ENCODE measurements around the gene ARHGAP10. TPM values are rescaled to one million over a fixed set of nuclear protein-coding genes. Genes with fewer than 3 reads are reported as not detected.

The ARHGAP10 gene
- total RNA-seq, 1 donor from 2014 or later = 10.9 TPM

DNA sequence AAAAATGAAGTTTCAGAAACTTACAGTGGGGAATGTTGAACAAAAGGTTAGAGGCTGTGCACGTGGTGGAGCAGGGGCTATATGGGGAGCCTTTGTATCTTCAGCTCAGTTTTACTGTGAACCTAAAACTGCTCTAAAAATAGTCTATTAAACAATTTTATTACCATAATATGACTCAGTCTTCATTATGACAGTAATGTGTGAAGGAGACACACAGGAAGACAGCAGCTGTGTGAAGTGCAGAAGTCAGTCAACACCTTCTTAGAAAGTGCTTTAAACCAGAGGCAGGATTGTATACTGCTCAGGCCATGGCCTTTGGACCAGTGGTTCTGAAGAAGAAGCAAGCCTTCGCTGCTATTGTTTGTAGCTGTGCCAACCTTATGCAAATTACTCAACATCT lies 89.7 kb downstream of the ARHGAP10 start:
- H3K4me3 ChIP-seq (ENCODE audit: low read depth, low read length) = no peak overlapping the region
- TF ChIP-seq, protein P1, sequence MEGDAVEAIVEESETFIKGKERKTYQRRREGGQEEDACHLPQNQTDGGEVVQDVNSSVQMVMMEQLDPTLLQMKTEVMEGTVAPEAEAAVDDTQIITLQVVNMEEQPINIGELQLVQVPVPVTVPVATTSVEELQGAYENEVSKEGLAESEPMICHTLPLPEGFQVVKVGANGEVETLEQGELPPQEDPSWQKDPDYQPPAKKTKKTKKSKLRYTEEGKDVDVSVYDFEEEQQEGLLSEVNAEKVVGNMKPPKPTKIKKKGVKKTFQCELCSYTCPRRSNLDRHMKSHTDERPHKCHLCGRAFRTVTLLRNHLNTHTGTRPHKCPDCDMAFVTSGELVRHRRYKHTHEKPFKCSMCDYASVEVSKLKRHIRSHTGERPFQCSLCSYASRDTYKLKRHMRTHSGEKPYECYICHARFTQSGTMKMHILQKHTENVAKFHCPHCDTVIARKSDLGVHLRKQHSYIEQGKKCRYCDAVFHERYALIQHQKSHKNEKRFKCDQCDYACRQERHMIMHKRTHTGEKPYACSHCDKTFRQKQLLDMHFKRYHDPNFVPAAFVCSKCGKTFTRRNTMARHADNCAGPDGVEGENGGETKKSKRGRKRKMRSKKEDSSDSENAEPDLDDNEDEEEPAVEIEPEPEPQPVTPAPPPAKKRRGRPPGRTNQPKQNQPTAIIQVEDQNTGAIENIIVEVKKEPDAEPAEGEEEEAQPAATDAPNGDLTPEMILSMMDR (conservative IDR thresholded peaks at IDR 0.05; ENCODE audit: low read depth, low read length) = no peak
- DNase-seq (ENCODE audit: low read depth) = no peak

DNA sequence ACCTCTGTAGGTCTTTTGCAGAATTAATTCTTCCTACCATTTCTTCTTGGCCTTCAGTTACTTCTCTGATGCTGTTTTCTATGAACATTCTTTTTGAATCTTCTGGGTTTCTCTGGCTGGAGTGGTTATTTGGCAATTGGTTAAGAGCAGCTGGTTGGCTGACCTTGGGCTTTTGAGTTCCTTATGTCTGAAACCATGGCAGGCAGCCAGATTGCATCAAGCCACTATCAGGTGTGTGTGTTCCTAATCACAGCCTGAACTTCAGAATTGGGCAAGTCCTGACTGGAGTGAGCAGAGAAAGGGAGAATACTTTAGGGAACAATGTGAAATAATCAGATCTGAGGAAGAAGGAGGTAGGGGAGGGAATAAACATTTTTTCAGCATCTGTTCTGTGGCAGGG lies 90.2 kb downstream of the ARHGAP10 start:
- no peak overlapping the region for H3K4me3 ChIP-seq (ENCODE audit: low read depth, low read length)
- TF ChIP-seq, protein P1 (conservative IDR thresholded peaks at IDR 0.05; ENCODE audit: low read depth, low read length) = no peak
- DNase-seq (ENCODE audit: low read depth) = no peak

DNA sequence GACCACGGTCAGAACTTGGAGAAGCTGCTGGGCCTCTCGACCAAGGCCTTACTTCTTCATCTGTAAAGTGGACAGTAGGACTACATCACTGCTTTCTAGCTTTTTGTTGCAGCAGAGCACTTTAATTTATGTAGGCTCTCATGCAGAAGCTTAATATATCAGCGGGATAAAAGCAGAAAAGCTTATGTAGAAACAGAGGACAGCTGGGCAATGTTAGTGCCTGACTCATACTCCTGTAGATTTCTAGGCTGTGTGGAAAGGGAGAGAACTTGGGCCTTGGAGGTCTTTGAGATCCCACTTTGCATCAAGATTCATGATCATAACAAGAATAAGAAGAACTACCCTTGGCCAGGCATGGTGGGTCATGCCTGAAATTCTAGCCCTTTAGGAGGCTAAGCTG lies 91.2 kb downstream of the ARHGAP10 start:
- H3K4me3 ChIP-seq (ENCODE audit: low read depth, low read length) = no peak overlapping the region
- TF ChIP-seq, protein P1 (conservative IDR thresholded peaks at IDR 0.05; ENCODE audit: low read depth, low read length) = no peak
- DNase-seq (ENCODE audit: low read depth) = no peak

DNA sequence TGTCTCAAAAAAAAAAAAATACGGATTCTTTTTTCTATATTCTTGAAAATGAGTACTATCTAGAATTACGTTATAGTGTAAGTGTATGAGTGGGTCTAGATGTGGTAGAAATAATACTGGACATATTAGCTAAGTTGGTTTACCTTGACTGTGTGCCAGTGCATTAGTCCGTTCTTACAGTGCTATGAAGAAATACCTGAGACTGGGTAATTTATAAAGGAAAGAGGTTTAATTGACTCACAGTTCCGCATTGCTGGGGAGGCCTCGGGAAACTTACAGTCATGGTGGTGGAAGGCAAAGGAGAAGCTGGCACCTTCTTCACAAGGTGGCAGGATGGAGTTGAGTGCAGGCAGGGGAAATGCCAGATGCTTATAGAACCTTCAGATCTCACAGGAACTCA lies 92.4 kb downstream of the ARHGAP10 start:
- H3K4me3 ChIP-seq (ENCODE audit: low read depth, low read length) = no peak overlapping the region
- TF ChIP-seq, protein P1 (conservative IDR thresholded peaks at IDR 0.05; ENCODE audit: low read depth, low read length) = no peak
- DNase-seq (ENCODE audit: low read depth) = no peak

DNA sequence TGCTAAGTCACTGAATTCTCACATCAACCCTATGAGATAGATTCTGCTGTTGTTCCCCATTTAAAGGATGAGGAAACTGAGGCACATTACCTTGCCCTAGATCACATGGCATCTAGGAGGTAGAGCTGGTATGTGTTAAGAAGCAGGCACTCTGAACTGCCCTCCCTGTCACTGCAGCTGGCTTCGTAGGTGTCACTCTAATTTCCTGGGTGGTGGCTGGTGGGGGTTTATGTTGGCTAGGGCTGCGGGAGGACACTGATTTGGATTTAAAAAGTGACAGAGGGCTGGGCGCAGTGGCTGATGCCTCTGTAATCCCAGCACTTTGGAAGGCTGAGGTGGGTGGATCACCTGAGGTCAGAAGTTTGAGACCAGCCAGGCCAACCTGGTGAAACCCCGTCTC lies 93.0 kb downstream of the ARHGAP10 start:
- TF ChIP-seq, protein P1 (conservative IDR thresholded peaks at IDR 0.05; ENCODE audit: low read depth, low read length) = no peak
- DNase-seq (ENCODE audit: low read depth) = no peak
- no peak overlapping the region for H3K4me3 ChIP-seq (ENCODE audit: low read depth, low read length)

DNA sequence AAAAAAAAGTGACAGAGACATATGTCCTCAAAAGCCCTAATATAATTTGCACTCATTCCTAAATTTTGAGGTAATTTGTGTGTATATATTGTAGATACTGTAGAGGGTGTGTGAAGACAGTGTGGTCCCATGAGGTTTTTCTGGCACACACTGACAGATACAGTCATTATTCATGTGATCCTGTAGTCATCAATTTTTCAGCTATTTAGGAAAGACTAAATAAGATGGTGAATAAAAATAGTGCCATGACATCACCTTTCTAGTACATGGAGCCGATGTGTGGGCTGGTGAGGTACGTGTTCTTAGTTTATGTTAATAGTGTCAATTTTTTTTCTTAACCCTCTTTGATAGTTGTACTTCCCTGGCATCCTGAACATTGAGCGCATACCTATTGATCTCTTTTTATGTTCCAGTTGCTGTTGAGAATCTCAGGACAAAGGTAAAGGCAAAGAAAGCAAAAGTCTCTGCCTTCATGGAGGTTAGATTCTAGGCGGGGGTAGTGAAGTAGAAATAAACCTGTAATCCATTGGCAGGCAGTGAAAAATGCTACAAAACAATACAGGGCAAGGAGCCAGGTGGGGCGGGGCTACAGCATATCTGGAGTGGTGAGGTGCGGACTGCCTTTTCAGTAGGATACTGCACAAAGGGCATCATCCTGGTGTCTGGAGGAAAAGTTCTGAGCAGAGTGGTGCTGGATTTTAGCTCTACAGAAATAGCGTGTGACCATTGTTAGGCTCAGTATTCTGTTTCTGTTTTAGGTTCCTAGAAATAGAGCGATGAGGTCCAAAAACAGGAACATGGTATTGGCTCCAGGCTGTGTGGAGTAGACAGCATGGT lies 93.8 kb downstream of the ARHGAP10 start:
- DNase-seq (ENCODE audit: low read depth) = no peak
- TF ChIP-seq, protein P1 (conservative IDR thresholded peaks at IDR 0.05; ENCODE audit: low read depth, low read length) = no peak

DNA sequence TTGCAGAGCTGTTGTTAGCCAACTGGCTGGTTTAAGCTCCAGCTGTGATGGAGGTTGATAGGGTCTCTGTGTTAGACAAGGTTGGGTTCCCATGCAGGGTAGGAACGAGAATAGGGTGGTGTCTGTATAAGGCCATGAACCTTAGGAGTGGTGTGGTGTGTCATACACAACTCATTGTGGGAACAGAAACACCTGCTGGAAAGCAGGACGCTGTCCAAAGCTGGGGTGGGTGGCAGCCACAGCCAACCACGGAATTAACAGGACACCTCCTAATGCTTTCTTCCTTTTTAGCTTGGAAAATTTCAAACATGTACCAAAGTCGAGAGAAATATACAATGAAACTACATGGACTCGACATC lies 94.4 kb downstream of the ARHGAP10 start:
- TF ChIP-seq, protein P1 (conservative IDR thresholded peaks at IDR 0.05; ENCODE audit: low read depth, low read length) = no peak
- H3K4me3 ChIP-seq (ENCODE audit: low read depth, low read length) = no peak overlapping the region
- no peak for DNase-seq (ENCODE audit: low read depth)

More for the DNA sequence above, 93.8 kb downstream of the ARHGAP10 start:
- no peak overlapping the region for H3K4me3 ChIP-seq (ENCODE audit: low read depth, low read length)

Measured in epithelial cell of proximal tubule (primary cell).